Astrocyte (in vitro differentiated cells and primary cell): ENCODE results near the gene MAB21L1.

Experiments
- EZH2 ChIP-seq: IDR thresholded peaks from 2 replicates; pipeline ENCODE4 v1.6.1; 2012; ENCODE audit warnings: mild to moderate bottlenecking, low read length, inconsistent platforms; ENCODE audit not compliant: insufficient read depth
- TF ChIP-seq, protein P1 (sequence below): IDR thresholded peaks from 2 replicates; pipeline ENCODE4 v1.5.1; 2011; ENCODE audit warnings: low read depth, mild to moderate bottlenecking, inconsistent platforms, low read length, moderate library complexity; ENCODE audit not compliant: insufficient read depth

DNA sequence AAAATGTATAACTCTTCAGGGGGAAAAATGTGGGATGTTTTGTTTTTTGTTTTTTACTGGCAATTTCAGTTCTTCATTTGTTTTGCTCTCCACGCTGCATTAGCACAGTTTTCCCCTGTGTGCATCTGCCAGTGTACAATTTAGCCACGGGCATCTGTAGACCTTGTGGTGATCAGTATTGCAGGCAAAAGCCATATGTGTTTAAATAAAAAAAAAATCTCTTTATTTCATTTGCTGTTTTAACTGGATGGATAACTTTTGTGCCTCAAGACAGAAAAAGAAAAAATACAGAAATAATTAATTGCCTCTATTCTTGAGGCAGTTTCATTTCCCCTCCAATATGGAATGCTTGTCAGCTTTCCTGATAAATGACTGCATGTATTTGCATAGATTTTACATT lies 7.9 kb upstream of the MAB21L1 start:
- TF ChIP-seq, protein P1, sequence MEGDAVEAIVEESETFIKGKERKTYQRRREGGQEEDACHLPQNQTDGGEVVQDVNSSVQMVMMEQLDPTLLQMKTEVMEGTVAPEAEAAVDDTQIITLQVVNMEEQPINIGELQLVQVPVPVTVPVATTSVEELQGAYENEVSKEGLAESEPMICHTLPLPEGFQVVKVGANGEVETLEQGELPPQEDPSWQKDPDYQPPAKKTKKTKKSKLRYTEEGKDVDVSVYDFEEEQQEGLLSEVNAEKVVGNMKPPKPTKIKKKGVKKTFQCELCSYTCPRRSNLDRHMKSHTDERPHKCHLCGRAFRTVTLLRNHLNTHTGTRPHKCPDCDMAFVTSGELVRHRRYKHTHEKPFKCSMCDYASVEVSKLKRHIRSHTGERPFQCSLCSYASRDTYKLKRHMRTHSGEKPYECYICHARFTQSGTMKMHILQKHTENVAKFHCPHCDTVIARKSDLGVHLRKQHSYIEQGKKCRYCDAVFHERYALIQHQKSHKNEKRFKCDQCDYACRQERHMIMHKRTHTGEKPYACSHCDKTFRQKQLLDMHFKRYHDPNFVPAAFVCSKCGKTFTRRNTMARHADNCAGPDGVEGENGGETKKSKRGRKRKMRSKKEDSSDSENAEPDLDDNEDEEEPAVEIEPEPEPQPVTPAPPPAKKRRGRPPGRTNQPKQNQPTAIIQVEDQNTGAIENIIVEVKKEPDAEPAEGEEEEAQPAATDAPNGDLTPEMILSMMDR, result no peak
- no peak for TF ChIP-seq EZH2
